ENCODE results near the gene FRS2.
A peak's percentile ranks its signal among the peaks of the same experiment; 100 is the strongest.

FRS2 gene

DNA sequence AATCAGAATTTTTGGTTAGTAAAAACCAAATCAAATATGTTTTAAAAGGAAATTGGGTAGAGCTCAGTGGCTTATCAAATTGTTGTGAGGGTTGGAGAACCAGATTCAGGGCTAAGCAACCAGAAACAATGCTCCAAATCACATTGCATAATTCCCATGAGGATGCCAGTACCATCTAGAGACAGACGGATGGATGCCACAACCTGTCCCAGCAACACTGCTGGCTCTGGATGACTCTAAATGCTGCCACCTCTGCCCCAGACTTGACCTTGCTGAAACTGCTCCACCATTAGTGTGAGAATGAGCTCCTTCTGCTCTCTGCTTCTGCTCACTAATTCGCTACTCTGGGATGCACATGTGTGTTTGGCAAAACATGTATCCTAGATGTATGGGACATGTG lies 43.9 kb downstream of the FRS2 start:
- TF ChIP-seq, protein P1, sequence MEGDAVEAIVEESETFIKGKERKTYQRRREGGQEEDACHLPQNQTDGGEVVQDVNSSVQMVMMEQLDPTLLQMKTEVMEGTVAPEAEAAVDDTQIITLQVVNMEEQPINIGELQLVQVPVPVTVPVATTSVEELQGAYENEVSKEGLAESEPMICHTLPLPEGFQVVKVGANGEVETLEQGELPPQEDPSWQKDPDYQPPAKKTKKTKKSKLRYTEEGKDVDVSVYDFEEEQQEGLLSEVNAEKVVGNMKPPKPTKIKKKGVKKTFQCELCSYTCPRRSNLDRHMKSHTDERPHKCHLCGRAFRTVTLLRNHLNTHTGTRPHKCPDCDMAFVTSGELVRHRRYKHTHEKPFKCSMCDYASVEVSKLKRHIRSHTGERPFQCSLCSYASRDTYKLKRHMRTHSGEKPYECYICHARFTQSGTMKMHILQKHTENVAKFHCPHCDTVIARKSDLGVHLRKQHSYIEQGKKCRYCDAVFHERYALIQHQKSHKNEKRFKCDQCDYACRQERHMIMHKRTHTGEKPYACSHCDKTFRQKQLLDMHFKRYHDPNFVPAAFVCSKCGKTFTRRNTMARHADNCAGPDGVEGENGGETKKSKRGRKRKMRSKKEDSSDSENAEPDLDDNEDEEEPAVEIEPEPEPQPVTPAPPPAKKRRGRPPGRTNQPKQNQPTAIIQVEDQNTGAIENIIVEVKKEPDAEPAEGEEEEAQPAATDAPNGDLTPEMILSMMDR (conservative IDR thresholded peaks at IDR 0.05; ENCODE audit: low read depth, low read length), result no peak
- DNase-seq (ENCODE audit: low read depth), result no peak
- H3K4me3 ChIP-seq (ENCODE audit: low read depth, low read length), result no peak overlapping the region

GRCh38 chr12:69514845-69515244 lies 44.7 kb downstream of the FRS2 start:
- no peak overlapping the region for H3K4me3 ChIP-seq (ENCODE audit: low read depth, low read length)
- TF ChIP-seq, protein P1 (conservative IDR thresholded peaks at IDR 0.05; ENCODE audit: low read depth, low read length), result no peak
- DNase-seq (ENCODE audit: low read depth), result no peak

- peak; percentile 50 for DNase-seq (ENCODE audit: low read depth)
- no peak overlapping the region for H3K4me3 ChIP-seq (ENCODE audit: low read depth, low read length)
- TF ChIP-seq, protein P1 (conservative IDR thresholded peaks at IDR 0.05; ENCODE audit: low read depth, low read length), result no peak
These were observed 45.3 kb downstream of the FRS2 start for GRCh38 chr12:69515394-69515930.

- no peak for DNase-seq (ENCODE audit: low read depth)
- no peak overlapping the region for H3K4me3 ChIP-seq (ENCODE audit: low read depth, low read length)
- TF ChIP-seq, protein P1 (conservative IDR thresholded peaks at IDR 0.05; ENCODE audit: low read depth, low read length), result no peak
These were observed 46.8 kb downstream of the FRS2 start for GRCh38 chr12:69516950-69517349.

GRCh38 chr12:69517406-69517805 lies 47.2 kb downstream of the FRS2 start:
- TF ChIP-seq, protein P1 (conservative IDR thresholded peaks at IDR 0.05; ENCODE audit: low read depth, low read length), result no peak
- DNase-seq (ENCODE audit: low read depth), result no peak
- no peak overlapping the region for H3K4me3 ChIP-seq (ENCODE audit: low read depth, low read length)

DNA sequence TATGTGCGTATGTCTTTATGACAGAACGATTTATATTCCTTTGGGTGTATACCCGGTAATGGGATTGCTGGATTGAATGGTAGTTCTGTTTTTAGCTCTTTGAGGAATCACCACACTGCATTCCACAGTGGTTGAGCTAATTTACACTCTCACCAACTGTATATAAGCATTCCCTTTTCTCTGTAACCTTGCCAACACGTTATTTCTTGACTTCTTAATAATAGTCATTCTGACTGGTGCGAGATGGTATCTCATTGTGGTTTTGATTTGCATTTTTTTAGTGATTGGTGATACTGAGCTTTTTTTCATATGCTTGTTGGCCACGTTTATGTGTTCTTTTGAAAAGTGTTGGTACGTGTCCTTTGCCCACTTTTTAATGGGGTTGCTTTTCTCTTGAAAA lies 49.7 kb downstream of the FRS2 start:
- DNase-seq (ENCODE audit: low read depth), result no peak
- TF ChIP-seq, protein P1 (conservative IDR thresholded peaks at IDR 0.05; ENCODE audit: low read depth, low read length), result no peak
- no peak overlapping the region for H3K4me3 ChIP-seq (ENCODE audit: low read depth, low read length)
